Dermis lymphatic vessel endothelial cell (primary cell): ENCODE measurements around the gene FGD6. TPM values are rescaled to one million over a fixed set of nuclear protein-coding genes. Genes with fewer than 3 reads are reported as not detected.

ENCODE experiments used
- total RNA-seq: library from RNA; depleted of rRNA; stranded (reverse); fragments of >200 nt; gene quantifications from 2 replicates; pipeline ENCODE4 v1.2.1, GENCODE V29; 2014

The FGD6 gene
- total RNA-seq = 17.6 and 23.1 TPM in 2 replicates

DNA sequence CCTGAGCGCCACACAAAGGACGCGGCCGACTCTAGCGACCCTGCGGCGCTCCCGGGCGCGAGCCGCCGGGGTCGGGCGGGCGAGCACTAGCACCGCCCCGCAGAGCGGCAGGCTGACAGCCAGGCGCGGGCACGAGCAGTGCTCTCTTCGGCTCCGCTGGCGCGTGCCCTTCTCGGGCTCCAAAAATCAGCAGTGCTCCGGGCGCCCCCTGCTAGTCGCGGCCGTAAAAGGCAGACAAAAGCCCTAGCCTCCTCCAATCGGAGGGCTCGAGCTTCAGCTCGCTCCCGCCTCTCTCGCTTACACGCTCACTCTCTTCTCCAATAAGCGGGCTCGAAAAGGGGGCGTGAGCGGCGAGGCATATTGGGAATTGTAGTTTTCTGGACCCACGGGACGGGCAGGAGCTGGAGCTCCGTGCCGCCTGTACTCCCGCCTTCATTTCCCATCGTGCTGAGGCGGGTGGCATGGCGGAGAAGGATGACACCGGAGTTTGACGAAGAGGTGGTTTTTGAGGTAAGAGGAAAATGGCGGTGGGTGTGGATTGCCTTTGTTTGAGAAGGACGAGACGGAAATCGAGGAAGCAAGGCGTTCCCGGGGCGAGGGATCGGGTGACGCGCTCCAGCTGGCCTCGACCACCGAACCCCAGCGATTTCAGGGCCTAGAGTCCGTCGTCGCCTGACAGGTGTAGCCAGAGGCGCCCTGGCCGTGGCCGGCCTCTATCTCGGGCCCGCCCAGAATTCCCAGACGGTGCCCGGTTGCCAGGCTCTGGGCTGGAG is at the start of gene FGD6, which contains the start of gene VEZT:
TSS of gene FGD6 (minus strand) at position 91 of the 773 bp plus-strand sequence. CDS start 227 bp downstream, outside the sequence.
TSS of gene VEZT (plus strand) at position 431 of the 773 bp plus-strand sequence. CDS start at position 475, 44 bp downstream.

DNA sequence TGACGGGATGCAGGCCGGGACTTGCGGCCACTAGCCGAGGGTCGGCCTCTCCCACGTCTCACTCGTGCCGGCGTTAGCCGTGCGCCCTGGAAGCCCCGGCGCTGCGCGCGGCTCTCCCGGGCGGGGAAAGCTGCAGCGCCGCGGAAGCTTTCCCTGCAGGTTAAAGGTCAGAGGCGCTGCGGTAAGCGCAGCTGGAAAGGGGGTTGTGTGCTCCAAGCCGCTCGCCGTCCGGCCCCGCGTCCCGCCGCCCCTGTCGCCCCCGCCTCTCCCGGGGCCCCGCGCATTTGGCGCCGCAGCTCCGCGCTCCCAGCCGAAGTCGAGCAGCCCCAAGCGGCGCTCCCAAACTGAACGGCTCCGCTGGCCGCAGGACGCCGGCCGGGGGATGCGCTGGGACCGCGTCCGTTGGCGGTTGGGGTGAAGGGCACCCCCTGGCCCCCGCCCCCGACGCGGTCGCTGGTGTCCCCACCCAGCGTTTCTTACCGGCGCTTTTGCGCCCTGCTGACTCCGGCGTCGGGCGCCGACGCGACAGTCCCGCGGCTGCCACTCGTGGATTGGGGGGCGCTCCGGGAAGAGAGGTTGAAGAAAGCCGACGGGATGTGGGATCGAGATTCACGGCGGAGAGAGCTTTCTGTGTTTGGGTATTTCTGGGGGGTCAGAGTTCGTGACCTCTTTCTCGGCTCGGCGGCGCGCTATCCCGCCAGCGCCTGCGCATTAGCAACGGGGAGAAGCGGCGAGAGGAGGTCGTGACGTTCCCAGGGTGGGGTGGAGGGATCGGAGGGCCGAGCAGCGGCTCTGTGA is 144.2 kb downstream of the FGD6 start, which contains the start of gene NR2C1:
TSS of gene NR2C1 (minus strand) at position 719 of the 798 bp plus-strand sequence. CDS start 6,234 bp downstream, outside the sequence.

Other genes starting within 250 kb of the FGD6 start
- gene NDUFA12, start 213.8 kb downstream of the FGD6 start, total RNA-seq = 78.6 and 84.9 TPM in 2 replicates
- 15.2 and 18.6 TPM in 2 replicates for gene NR2C1, start 143.8 kb downstream of the FGD6 start, total RNA-seq
- 90.8 and 105 TPM in 2 replicates for gene VEZT, start 340 bp upstream of the FGD6 start, total RNA-seq